Gastroesophageal sphincter (tissue), 4 donors: ENCODE measurements around the gene RREB1. TPM values are rescaled to one million over a fixed set of nuclear protein-coding genes. Genes with fewer than 3 reads are reported as not detected.
"Not testable (repeated sequence)": the region's sequence is repeated elsewhere in the genome, so short reads cannot be mapped to it uniquely, and the experiment has no call there.

Source experiments
- ATAC-seq: fragments of 150-250 bp; one replicate; pipeline ENCODE4 v1.9.1; 2016; ENCODE audit warnings: mild to moderate bottlenecking, moderate library complexity
- H3K27ac ChIP-seq, 4 donors: fragments of 200-600 bp; sonication (generic) in 3 of 4; 1 replicate in 3 of 4; 2 replicates in 1 of 4; pipeline ENCODE4 v1.5.1; 2016 to 2019
- H3K27me3 ChIP-seq: fragments of 200-600 bp; sonication (generic); one replicate; pipeline ENCODE4 v1.5.1; 2019
- H3K36me3 ChIP-seq, 2 donors: fragments of 200-600 bp; sonication (generic); one replicate each; pipeline ENCODE4 v1.5.1; 2019; ENCODE audit warnings: control low read depth in 1 of 2
- H3K4me1 ChIP-seq, 3 donors: fragments of 200-600 bp; sonication (generic); 1 replicate in 2 of 3; 2 replicates in 1 of 3; pipeline ENCODE4 v1.5.1; 2016 to 2019; ENCODE audit warnings: control low read depth in 2 of 3
- H3K4me3 ChIP-seq, 2 donors: fragments of 200-600 bp; sonication (generic); one replicate each; pipeline ENCODE4 v1.5.1; 2019; ENCODE audit warnings: mild to moderate bottlenecking in 1 of 2, moderate library complexity in 1 of 2
- H3K9me3 ChIP-seq, 3 donors: fragments of 200-600 bp; sonication (generic); one replicate each; pipeline ENCODE4 v1.5.1; 2017 to 2019; ENCODE audit warnings: control low read depth in 2 of 3
- EP300 ChIP-seq: sonication (generic); formaldehyde crosslinking; IDR thresholded peaks from one replicate; pipeline ENCODE4 v1.6.1; 2017; ENCODE audit warnings: antibody characterized with exemption, mild to moderate bottlenecking
- POLR2A ChIP-seq, 2 donors: fragments of 450-650 bp; IDR thresholded peaks; one replicate each; pipeline ENCODE4 v1.6.1; 2017; ENCODE audit warnings: antibody characterized with exemption in 2 of 2, mild to moderate bottlenecking in 2 of 2, moderate library complexity in 1 of 2
- POLR2AphosphoS5 ChIP-seq: sonication (generic); formaldehyde crosslinking; IDR thresholded peaks from one replicate; pipeline ENCODE4 v1.6.1; 2017; ENCODE audit warnings: antibody characterized with exemption
- WGBS, 2 donors: methylation state at CpG; one replicate each; pipeline ENCODE4 v1.1.5; 2018; ENCODE audit warnings: low coverage in 1 of 2; 5-methylcytosine and 5-hydroxymethylcytosine counted together
- total RNA-seq, 4 donors: library from RNA; depleted of rRNA; stranded (reverse); fragments of >200 nt; gene quantifications; one replicate each; pipeline ENCODE4 v1.1.0, GENCODE V29; 2016
- TF ChIP-seq, protein P1 (sequence below), 4 experiments: fragments of 200-600 bp in 2 of 4; fragments of 450-650 bp in 2 of 4; sonication (generic) in 1 of 4; IDR thresholded peaks; one replicate each; pipeline ENCODE4 v1.5.1; 2017 to 2019; ENCODE audit warnings: antibody characterized with exemption in 4 of 4, mild to moderate bottlenecking in 2 of 4, moderate library complexity in 2 of 4

Gene RREB1
- total RNA-seq, 4 donors from 2014 or later: 20.3 to 40.8 (median 28.1) TPM

DNA sequence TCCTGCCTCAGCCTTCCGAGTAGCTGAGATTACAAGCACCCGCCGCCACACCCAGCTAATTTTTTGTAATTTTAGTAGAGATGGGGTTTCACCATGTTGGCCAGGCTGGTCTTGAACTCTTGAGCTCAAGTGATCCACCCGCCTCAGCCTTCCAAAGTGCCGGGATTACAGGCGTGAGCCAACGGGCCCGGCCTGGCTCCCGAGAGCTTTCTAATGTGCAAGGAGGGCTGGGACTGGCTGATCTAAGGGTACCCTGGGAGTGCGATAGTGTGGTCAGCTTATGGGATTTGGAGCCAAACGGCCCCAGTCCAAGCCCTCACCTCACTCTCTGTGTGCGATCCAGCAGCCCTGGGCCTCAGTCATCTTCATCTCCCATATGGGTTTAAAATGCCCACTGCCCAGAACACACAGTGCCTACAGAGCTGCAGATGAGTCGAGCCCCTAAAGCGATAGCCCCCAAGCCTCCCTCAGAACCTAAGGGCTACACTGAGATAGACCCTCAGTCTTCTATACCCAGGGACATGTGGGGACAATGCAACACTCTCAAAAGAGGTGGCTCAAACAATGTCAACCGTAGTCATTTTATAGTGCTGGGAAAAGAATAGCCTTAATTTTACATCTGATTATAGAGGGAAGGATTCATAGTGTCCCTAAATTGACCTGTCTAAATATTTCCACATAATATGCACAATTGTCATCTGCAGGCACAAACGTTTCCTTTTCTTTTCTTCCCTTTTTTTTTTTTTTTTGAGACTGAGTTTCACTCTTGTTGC is 155.2 kb downstream of the RREB1 start:
- Histone ChIP-seq H3K27me3 (no peaks in the 10 kb centered on the region), H3K4me1 (peaks cover 0 to 18% (median 6%) of the 10 kb centered on the region in 3 donors), H3K9me3 (peaks cover 0 to 8% (median 0%) of the 10 kb centered on the region in 3 donors), H3K27ac (no peak overlapping the region), H3K36me3 (no peaks in the 10 kb centered on the region), H3K4me3 (no peak overlapping the region)
- no peak for ATAC-seq
- TF ChIP-seq, protein P1, sequence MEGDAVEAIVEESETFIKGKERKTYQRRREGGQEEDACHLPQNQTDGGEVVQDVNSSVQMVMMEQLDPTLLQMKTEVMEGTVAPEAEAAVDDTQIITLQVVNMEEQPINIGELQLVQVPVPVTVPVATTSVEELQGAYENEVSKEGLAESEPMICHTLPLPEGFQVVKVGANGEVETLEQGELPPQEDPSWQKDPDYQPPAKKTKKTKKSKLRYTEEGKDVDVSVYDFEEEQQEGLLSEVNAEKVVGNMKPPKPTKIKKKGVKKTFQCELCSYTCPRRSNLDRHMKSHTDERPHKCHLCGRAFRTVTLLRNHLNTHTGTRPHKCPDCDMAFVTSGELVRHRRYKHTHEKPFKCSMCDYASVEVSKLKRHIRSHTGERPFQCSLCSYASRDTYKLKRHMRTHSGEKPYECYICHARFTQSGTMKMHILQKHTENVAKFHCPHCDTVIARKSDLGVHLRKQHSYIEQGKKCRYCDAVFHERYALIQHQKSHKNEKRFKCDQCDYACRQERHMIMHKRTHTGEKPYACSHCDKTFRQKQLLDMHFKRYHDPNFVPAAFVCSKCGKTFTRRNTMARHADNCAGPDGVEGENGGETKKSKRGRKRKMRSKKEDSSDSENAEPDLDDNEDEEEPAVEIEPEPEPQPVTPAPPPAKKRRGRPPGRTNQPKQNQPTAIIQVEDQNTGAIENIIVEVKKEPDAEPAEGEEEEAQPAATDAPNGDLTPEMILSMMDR (IDR thresholded peaks at IDR 0.05): no peak
- TF ChIP-seq EP300: no peak
- TF ChIP-seq POLR2AphosphoS5: no peak
- no peak for TF ChIP-seq POLR2A (IDR thresholded peaks at IDR 0.05)
- WGBS, 2 donors: 52 to 67% methylated on average over 2 to 5 of the region's 16 CpGs

DNA sequence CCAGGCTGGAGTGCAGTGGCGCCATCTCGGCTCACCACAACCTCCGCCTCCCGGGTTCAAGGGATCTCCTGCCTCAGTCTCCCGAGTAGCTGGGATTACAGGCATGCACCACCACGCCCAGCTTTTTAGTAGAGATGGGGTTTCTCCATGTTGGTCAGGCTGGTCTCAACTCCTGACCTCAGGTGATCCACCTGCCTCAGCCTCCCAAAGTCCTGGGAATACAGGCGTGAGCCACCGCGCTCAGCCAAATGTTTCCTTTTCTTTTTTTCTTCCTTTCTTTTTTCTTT is 155.7 kb downstream of the RREB1 start:
- ATAC-seq, H3K4me3 ChIP-seq, H3K27ac ChIP-seq, H3K36me3 ChIP-seq, H3K27me3 ChIP-seq, H3K9me3 ChIP-seq: not testable (repeated sequence)
- peaks cover 0 to 18% (median 6%) of the 10 kb centered on the region in 3 donors for H3K4me1 ChIP-seq
- 100% methylated on average over 5 of the region's 9 CpGs; no CpG with 5 or more reads in 1 of the 2 donors for WGBS, 2 donors

DNA sequence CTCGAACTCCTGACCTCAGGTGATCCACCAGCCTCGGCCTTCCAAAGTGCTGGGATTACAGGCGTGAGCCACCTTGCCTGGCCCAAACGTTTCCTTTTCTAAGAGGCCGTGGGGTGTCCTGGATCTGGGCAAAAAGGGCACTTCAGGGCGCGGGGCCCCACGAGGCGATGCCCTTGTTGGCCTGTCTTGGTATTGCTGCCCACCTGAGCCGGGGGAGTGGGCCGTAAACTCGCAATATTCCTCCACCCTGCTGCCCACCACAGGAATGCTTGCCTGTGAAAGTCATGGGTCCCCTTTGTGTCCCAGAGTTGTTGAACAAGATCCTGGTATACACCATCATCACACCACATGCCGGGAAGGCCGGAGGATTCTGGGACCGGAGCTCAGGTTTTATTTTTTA is 156.3 kb downstream of the RREB1 start:
- Histone ChIP-seq H3K4me3 (no peak overlapping the region), H3K27ac (no peak overlapping the region), H3K27me3 (no peaks in the 10 kb centered on the region), H3K9me3 (peaks cover 0 to 8% (median 0%) of the 10 kb centered on the region in 3 donors), H3K4me1 (peaks cover 0 to 18% (median 6%) of the 10 kb centered on the region in 3 donors), H3K36me3 (no peaks in the 10 kb centered on the region)
- ATAC-seq: no peak
- TF ChIP-seq, protein P1 (IDR thresholded peaks at IDR 0.05): no peak
- TF ChIP-seq POLR2AphosphoS5 (no peak), POLR2A (IDR thresholded peaks at IDR 0.05) (no peak), EP300 (no peak)
- WGBS, 2 donors: 100% methylated on average over 3 of the region's 15 CpGs; no CpG with 5 or more reads in 1 of the 2 donors

DNA sequence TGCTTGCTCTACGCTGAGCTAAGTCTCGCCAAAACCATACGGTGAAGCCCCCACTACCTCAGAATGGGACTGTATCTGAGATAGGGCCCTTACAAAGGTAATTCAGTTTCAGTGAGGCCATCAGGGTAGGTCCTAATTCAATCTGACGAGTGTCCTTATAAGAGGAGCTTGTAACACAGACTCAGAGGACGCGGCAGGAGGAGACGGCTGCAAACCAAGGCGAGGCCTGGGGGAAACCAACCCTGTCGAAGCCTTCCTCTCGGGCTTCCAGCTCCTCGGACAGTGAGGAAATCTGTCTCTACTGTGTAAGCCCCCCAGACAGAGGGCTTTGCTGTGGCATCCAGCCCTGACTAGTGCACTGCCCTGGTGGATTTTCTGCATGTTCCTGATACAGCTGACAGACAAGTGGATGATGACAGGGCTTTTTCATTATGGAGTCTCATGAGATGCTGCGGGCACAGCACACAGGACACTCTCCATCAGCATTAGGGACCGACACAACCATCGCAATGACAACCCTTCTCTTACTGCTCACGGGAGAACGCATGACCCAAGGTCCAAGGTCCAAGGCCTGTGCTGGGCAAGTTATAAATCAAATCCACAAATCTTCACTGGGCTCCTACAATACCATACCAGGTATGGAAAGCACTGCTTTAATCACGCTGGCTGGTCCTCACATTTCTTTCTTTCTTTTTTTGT is 157.1 kb downstream of the RREB1 start:
- H3K27me3 ChIP-seq: no peaks in the 10 kb centered on the region
- peaks cover 0 to 18% (median 6%) of the 10 kb centered on the region in 3 donors for H3K4me1 ChIP-seq
- H3K4me3 ChIP-seq: no peak overlapping the region
- H3K9me3 ChIP-seq: peaks cover 0 to 8% (median 0%) of the 10 kb centered on the region in 3 donors
- no peaks in the 10 kb centered on the region for H3K36me3 ChIP-seq
- H3K27ac ChIP-seq: no peak overlapping the region
- TF ChIP-seq POLR2AphosphoS5 (no peak), EP300 (no peak), POLR2A (IDR thresholded peaks at IDR 0.05) (no peak)
- TF ChIP-seq, protein P1 (IDR thresholded peaks at IDR 0.05): no peak
- no peak for ATAC-seq
- WGBS, 2 donors: 81 to 93% methylated on average over 7 to 10 of the region's 17 CpGs

DNA sequence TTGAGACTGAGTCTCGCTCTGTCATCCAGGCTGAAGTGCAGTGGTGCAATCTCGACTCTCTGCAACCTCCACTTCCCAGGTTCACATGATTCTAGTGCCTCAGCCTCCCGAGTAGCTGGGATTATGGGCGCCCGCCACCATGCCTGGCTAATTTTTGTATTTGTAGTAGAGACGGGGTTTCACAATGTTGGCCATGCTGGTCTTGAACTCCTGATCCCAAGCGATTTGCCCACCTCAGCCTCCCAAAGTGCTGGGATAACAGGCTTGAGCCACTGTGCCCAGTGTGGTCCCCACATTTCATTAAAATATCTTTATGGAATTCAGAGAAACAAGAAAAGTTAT is 157.6 kb downstream of the RREB1 start:
- not testable (repeated sequence) for H3K36me3 ChIP-seq, H3K27ac ChIP-seq, H3K27me3 ChIP-seq, H3K4me3 ChIP-seq, H3K9me3 ChIP-seq, ATAC-seq
- peaks cover 0 to 15% (median 6%) of the 10 kb centered on the region in 3 donors for H3K4me1 ChIP-seq
- WGBS, 2 donors: 97 to 100% methylated on average over 6 to 7 of the region's 7 CpGs

DNA sequence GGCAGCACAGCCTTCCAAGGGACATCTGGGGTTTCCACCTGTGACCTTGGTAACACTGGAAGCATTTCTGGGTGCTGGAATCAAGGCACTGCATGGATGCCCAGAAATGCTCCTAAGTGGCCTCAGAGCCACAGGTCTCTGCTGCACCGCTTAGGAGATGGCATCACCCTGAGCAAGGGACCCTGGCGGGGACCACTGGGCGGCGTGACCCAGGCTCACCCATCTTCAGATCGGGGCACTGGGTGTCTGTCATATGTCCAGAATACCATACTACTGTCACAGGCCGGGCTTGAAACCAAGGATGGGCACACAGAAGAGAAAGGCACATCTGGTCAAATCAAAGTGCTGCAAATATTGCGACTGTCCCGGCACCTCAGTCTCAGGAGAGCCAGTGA is 159.3 kb downstream of the RREB1 start:
- H3K4me1 ChIP-seq: peaks cover 0 to under 1% (median 0%) of the 10 kb centered on the region in 3 donors
- no peak overlapping the region for H3K27ac ChIP-seq

More for the DNA sequence above, 159.3 kb downstream of the RREB1 start:
- Histone ChIP-seq H3K4me3 (no peak overlapping the region), H3K27me3 (no peaks in the 10 kb centered on the region), H3K36me3 (no peaks in the 10 kb centered on the region), H3K9me3 (peaks cover 0 to 8% (median 0%) of the 10 kb centered on the region in 3 donors)
- ATAC-seq: no peak
- TF ChIP-seq EP300 (no peak), POLR2A (IDR thresholded peaks at IDR 0.05) (no peak), POLR2AphosphoS5 (no peak)
- TF ChIP-seq, protein P1 (IDR thresholded peaks at IDR 0.05): no peak
- no CpG with 5 or more reads among the region's 8 CpGs for WGBS, 2 donors
